Kidney epithelial cell (primary cell): ENCODE measurements around the gene ZFP69. TPM values are rescaled to one million over a fixed set of nuclear protein-coding genes. Genes with fewer than 3 reads are reported as not detected.

ENCODE experiments used
- DNase-seq: peaks from one replicate; pipeline ENCODE4 v3.0.0-alpha.2; 2010; ENCODE audit warnings: low read depth
- H3K27me3 ChIP-seq: 2 replicates; pipeline ENCODE4 v1.6.0; 2011; ENCODE audit warnings: low read length; ENCODE audit not compliant: control insufficient read depth, insufficient read depth
- H3K36me3 ChIP-seq: 2 replicates; pipeline ENCODE4 v1.5.1; 2011; ENCODE audit warnings: low read length; ENCODE audit not compliant: control insufficient read depth, insufficient read depth
- H3K4me3 ChIP-seq: 2 replicates; pipeline ENCODE4 v1.5.1; 2011; ENCODE audit warnings: low read depth, mild to moderate bottlenecking, control low read depth, low read length
- CTCF ChIP-seq: IDR thresholded peaks from 2 replicates; pipeline ENCODE4 v1.5.1; 2011; ENCODE audit warnings: mild to moderate bottlenecking, moderate library complexity, low read length, control low read depth, inconsistent platforms; ENCODE audit not compliant: insufficient read depth, poor library complexity, severe bottlenecking
- total RNA-seq: library from RNA; depleted of rRNA; stranded (reverse); fragments of >200 nt; gene quantifications from 2 replicates; pipeline ENCODE4 v1.2.3, GENCODE V29; 2015

Gene ZFP69
- total RNA-seq, 1 donor from 2014 or later: 4.1 TPM

- Histone ChIP-seq H3K27me3 (no peaks in the 10 kb centered on the region), H3K4me3 (no peak overlapping the region), H3K36me3 (no peaks in the 10 kb centered on the region)
- no peak for DNase-seq
- no peak for TF ChIP-seq CTCF
Observed at GRCh38 chr1:40454873-40455272, 22.2 kb upstream of the ZFP69 start.

- H3K4me3 ChIP-seq: no peak overlapping the region
- TF ChIP-seq CTCF: no peak
Observed at GRCh38 chr1:40462956-40463590, 14.0 kb upstream of the ZFP69 start.

GRCh38 chr1:40469327-40469726 is 7.8 kb upstream of the ZFP69 start:
- DNase-seq: no peak
- no peak overlapping the region for H3K4me3 ChIP-seq
- no peak for TF ChIP-seq CTCF
- H3K36me3 ChIP-seq: no peaks in the 10 kb centered on the region
- H3K27me3 ChIP-seq: no peaks in the 10 kb centered on the region

More at GRCh38 chr1:40462956-40463590, 14.0 kb upstream of the ZFP69 start:
- DNase-seq: no peak
- no peaks in the 10 kb centered on the region for H3K27me3 ChIP-seq
- no peaks in the 10 kb centered on the region for H3K36me3 ChIP-seq

- H3K4me3 ChIP-seq: no peak overlapping the region
- no peak for DNase-seq
- TF ChIP-seq CTCF: no peak
Observed at GRCh38 chr1:40475268-40475667, 1.8 kb upstream of the ZFP69 start.

GRCh38 chr1:40477678-40478053 is 576 bp downstream of the ZFP69 start:
- TF ChIP-seq CTCF: no peak
- DNase-seq: no peak
- Histone ChIP-seq H3K27me3 (no peaks in the 10 kb centered on the region), H3K36me3 (no peaks in the 10 kb centered on the region), H3K4me3 (peak overlapping the region; percentile 76)

More at GRCh38 chr1:40475268-40475667, 1.8 kb upstream of the ZFP69 start:
- Histone ChIP-seq H3K27me3 (no peaks in the 10 kb centered on the region), H3K36me3 (no peaks in the 10 kb centered on the region)

GRCh38 chr1:40478276-40478675 is 1.2 kb downstream of the ZFP69 start:
- no peak for TF ChIP-seq CTCF
- Histone ChIP-seq H3K27me3 (no peaks in the 10 kb centered on the region), H3K36me3 (no peaks in the 10 kb centered on the region), H3K4me3 (no peak overlapping the region)
- DNase-seq: no peak
